Inferior parietal cortex (tissue), 1 donor: Measurements from ENCODE around the gene INPP5A.
"Not testable (repeated sequence)": the region's sequence is repeated elsewhere in the genome, so short reads cannot be mapped to it uniquely, and the experiment has no call there.

Experiments used
- DNase-seq: peaks from one replicate; pipeline ENCODE4 v3.0.0-alpha.2; 2016; ENCODE audit errors: extremely low spot score

INPP5A gene

DNA sequence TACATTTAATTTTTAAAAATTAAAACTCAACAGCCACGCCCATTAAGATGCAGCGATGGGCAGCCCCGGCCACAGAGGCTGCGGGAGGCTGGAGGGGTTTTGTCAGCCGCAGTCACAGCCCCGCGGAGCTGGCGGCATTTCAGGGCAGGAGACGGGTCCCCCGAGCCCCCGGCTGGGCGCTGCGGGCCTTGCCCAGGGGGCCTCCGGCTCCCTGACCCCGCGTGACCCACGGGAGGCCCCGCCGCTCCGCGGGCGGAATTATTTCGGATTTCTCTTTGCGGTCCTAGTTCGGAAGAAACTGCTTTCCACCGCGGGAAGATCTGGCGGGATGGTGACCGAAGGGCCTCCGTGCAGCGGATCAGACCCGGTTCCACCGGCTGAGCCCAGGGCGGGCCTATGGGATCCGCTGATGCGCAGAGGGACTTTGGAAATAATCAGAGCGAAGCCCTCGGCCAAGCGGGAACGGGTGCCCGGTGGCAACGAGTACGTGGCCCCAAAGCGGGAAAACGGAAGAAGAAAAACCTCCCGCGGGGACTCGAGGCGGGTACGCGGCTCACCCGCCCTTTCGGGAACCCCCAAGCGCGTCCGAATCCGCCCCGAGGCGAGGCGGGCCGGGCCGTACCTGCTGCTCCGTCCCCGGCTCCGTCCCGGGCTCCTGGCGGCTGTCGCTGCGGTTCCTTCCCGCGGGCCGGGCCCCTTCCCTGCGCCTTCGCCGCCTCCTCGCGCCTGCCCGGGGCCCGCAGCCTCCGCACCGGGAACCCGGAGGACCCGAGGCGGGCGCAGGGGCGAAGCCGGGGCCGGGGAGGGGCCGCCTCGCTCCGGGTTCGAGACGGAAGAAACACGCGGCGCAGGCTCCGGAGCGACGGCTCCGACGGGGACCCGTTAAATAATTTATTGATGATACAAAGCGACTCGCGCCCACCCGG is 246.6 kb downstream of the INPP5A start:
- no peak for DNase-seq

GRCh38 chr10:132784866-132785722 is 247.5 kb downstream of the INPP5A start:
- DNase-seq: no peak

DNA sequence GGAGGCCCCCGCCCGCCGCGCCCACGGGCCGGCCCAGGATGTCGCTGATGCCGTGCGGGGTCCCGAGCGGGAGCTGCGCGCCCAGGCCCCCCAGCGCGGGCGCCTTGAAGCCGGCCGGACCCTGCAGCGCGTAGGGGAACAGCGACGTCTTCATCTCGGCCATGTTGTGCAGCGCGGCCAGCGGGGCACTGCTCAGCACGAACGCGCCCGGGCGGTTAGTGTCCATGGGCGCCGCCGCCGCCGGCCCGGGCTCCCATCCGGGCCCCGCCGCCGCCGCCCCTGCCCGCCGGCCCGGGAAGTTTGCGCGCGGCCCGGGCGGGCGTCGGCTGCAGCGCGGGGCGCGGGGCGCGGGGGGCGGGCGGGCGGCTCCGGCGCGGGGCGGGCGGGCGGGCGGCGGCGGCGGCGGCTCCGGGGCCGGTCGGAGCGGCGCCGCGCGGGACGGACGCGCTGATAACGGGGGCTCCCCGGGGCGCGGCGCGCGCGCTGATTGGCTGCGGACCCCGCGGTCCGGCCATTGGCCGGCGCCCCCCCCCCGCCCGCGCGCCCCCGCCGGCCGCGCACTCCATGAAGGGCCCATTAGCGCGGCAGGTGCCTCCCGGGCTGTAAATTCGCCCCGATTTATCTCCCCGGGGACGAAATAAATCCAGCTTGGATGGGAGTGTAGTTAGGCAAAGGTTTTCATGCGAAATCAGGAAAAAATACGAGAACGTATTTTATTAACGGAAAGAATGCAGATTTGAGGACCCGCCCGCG is 248.3 kb downstream of the INPP5A start, which contains the start of gene NKX6-2:
Gene NKX6-2 (minus strand): TSS at position 425 of the 753 bp plus-strand sequence. CDS start 199 bp downstream, at position 226.
- DNase-seq: peak; percentile 32

- DNase-seq: no peak
Observed at GRCh38 chr10:132786476-132786883, 248.9 kb downstream of the INPP5A start.

- no peak for DNase-seq
Observed at GRCh38 chr10:132786884-132787494, 249.4 kb downstream of the INPP5A start.

DNA sequence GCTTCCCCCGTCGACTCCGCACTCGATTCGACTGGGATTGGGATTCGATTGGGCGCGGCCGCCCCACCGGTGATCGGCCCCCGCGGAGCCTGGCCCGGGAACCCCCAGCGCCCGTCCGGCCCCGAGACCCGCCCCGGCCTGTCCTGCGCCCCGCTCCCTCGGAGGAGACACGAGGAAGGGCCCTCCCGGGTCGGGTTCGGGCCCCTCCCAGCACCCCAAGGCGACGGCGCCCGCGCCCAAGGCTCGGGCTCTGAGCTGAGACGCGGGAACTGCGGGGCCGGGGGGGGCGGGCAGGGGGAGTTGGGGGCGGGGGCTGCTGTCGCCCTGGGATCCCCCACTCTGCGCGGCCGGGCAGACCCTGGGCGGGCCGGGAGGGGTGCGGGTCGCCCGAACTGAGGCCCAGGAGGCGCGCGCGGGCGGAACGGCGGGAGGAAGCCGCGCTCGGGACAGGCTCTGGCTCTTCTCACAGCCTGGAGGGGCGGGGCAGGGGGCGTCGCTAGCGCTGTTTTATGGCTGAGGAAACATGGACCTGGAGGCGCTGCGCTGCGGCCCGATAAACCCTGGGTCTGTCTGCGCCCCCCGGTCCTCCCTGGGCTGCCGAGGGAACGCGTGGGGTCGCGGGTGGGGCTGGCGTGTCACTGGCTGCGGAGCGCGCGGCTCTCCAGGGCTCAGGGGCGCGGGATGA is 250.1 kb downstream of the INPP5A start:
- DNase-seq: no peak

DNA sequence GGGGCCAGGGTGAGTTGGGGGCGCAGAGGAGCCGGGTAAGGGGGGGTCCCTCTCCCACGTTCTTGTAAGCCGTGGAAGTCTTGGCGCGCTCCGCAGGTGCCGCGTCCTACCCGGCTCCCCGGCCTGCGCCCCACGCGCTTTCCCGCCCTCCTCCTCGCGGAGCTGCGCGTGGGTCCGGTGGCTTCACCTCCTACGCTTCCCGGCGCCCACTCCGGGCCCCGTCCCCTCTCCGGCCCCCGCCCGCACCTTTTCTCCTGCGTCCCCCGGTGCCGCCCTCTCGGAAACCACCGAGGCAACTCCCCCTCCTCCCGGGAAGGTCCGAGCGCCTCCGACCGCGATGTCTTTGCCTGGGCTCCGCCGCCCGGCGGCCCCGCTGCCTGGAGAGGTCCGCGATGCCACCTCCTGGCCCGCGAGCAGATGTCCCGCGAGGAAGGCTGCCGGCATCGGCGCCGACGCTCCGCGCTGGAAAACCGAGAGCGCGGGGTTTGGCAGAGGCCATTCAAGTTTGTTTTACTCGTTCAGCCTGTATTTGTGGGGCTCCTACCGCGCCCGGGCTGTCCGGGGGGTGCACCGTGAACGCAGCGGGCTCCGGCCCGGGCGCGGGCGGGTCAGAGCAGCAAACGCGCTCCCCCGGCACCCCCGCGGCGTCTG is 250.7 kb downstream of the INPP5A start:
- DNase-seq: no peak

GRCh38 chr10:132788831-132789219 is 251.2 kb downstream of the INPP5A start:
- no peak for DNase-seq

- DNase-seq: no peak
Observed at GRCh38 chr10:132789659-132790148, 252.1 kb downstream of the INPP5A start.

DNA sequence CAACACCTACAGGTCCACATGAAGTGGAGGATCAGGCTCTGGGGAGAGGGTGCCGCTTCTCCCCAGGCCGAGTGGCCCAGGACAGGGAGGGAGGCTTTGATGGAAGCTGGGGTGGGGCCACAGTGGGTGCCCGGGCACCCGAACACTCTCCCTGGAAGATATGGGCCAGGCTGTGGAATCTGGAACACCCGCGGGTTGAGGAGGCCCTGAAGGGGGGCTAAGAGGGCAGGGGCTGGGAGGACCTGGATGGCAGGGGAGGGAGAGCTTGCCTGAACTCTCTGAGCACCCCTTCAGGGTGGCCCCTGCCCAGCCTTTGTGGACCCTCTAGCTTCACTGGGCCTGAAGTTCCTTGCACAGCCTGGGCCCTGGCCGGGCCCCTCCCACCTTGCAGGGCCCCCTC is 252.9 kb downstream of the INPP5A start:
- DNase-seq: no peak

DNA sequence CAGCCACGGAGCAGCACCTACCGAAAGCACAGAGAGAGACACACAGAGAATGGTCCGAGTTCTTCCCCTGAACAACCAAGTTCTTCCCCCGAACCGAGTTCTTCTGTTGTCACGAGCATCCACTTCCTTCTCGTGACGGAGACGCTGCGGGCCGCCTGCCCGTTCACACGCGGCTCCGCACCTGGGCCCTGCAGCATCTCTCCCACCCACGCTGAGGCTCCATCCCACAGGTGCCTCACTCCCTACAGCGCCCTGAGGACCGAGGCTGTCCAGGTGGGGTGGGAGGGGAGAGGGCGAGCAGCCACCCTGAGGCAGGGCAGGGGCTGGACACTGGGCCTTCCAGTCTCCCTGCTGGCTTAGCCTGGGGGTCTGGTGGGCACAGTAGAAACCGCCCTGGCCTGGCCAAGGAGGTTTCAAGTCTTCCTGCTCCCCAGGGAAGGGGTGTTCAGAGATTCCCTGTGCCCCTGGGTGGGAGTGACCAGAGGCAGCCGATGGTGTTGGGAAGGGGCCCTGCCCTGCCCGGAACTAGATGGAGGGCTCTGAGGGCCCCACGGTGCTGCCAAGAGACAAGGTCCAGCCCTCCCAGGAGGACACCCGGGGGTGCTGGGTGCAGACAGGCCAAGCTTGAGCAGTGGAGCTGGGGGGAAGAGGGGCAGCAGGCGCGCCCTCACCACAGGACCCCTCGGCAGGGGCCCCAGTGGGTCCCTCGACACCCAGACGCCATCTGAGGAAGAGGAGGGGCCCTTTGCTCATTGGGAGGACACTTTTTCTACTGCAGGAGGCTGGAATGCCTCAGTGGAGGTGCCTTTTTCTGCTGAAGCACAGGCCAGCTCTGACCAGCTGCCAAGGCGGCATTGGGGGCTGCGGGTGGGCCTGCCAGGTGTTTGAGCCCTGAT is 253.6 kb downstream of the INPP5A start:
- no peak for DNase-seq

GRCh38 chr10:132792099-132792498 is 254.5 kb downstream of the INPP5A start:
- DNase-seq: not testable (repeated sequence)

DNA sequence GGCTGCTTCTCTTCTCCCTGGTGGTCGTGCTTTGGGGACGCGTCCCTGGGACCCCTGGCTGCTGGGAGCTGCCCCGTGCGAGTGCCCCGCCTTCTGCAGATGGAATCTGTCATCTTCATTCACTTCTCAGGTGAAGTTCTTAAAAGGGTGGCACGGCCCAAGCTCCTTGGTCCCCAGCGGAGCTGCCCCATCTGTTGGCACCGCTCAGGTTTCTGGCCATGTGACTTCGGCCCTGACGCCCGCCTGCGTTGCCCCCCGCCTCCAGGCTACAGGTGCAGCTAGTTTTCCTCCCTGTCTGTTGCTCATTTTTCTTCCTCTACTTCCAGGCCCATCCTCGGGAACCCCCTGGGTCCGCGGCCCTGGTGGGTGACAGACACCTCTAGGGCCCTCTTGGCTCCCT is 255.2 kb downstream of the INPP5A start:
- no peak for DNase-seq

- no peak for DNase-seq
Observed at GRCh38 chr10:132793213-132793612, 255.6 kb downstream of the INPP5A start.

DNA sequence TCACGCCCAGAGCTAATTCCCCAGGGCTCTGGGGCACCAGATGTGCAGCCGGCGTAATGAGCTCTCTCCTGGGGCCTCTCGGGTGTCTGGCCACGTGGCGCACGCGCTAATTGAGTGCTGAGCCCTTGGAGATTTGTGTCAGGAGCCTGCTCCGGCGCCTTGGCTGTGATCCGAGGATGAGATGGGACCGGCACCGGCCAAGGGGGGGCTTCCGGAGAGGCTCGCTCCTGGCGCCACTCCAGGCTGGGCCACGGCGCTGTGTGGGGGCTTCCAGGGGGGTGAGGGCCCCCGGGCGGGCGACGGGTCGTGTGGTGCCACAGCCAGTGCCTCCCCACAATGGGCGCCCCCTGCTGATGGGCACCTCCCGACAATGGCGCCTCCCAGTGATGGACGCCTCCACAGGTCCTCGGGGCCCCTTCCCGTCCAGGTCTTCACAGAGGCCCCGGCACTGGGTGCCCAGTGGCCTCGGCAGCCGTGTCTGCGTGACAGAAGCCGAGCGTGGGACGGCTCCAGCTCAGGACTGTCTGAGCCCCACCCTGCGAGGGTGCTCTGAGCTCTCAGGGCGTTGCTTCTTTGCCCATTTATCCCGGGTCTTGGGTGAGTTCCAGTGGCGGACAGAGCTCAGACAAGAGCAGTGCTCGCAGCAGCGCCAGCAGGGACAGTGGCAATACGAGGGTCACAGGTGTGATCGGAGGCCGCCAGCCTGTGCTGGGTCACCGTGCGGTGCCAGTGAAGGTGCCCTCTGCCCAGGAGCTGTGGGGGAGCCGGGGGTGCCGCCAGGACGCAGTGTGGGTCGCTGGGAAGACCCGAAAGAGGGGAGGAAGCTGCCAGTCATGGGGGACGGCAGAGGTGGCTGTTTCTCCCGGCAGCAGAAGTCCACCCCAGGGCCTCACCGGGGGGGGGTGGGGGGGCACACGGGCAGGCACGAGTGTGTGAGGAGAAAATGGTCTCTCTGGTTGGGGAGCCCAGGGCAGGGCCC is 256.6 kb downstream of the INPP5A start:
- DNase-seq: no peak

GRCh38 chr10:132796846-132797245 is 259.3 kb downstream of the INPP5A start:
- no peak for DNase-seq

DNA sequence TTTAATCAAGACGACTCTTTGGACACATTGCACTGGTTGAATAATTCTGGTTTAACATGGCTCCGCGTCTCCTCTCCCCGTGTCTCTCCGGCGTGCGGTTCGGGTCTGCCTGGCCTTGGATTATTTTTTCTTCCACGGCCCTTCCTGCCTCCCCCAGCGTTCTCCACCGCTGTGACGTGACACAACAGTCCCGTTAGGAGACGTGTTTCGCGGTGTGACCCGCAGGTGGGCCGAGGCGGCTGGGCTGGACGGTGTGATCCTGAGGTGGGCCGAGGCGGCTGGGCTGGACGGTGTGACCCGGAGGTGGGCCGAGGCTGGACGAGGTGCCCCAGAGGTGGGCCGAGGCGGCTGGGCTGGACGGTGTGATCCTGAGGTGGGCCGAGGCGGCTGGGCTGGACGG is 260.4 kb downstream of the INPP5A start:
- not testable (repeated sequence) for DNase-seq

- no peak for DNase-seq
Observed at GRCh38 chr10:132798403-132798802, 260.8 kb downstream of the INPP5A start.
